Middle frontal gyrus (tissue), 1 donor: ENCODE results near the gene MSX1.
"Not testable (repeated sequence)": the region's sequence is repeated elsewhere in the genome, so short reads cannot be mapped to it uniquely, and the experiment has no call there.

Experiments
- DNase-seq: peaks from one replicate; pipeline ENCODE4 v3.0.0-alpha.2; 2015; ENCODE audit warnings: low spot score; ENCODE audit errors: extremely low spot score

MSX1 gene

DNA sequence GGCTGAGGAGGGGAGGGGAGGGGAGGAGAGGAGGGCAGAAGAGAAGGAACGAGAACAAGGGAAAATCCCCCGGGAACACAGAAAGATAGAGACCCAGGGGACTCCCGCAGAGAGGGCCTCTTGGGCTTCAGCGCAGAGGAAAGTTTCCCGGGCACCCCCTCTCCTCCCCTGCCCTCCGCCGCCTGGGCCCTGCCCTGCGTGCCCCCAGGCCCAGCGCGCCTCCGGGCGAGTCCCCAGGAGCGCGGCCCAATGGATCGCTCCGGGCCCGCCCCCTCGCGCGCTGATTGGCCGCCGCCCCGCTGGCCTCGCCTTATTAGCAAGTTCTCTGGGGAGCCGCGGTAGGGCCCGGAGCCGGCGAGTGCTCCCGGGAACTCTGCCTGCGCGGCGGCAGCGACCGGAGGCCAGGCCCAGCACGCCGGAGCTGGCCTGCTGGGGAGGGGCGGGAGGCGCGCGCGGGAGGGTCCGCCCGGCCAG lies at the start of gene MSX1:
Gene MSX1 (plus strand): TSS at position 341 of the 474 bp plus-strand sequence. CDS start 235 bp downstream, outside the sequence.
- DNase-seq = peak; percentile 62

DNA sequence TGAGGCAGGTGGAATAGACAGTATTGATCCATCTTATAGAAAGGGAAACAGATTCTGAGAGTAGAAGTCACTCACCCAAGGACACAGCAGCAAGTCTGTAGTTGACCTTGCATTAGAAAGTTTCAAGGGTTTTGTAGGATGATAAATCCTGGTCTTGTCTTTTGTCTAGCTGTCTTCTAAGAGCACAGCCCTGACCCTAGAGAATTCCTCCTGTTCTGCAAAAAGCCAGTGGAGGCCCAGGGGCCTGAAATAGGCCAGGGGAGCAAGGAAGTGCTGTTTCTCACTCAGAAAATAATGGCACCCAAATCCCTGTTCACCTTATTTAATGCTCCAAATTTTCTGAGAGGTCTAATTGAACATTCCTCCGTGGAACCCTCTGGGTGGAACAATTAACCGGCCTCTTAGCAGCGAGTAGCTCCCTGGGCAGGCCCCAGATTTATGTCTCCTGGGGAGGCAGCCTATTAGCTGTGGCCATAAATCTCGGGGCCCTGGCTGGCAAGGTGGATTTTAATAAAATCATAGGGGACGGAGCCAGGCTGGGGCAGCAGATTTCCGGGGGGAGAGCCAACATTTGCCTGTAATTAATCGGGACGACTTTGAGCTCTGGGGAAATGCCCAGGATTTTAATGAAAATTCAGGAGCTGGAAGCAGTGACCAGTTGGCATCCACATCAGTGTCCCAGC lies 49.2 kb upstream of the MSX1 start:
- DNase-seq = no peak

DNA sequence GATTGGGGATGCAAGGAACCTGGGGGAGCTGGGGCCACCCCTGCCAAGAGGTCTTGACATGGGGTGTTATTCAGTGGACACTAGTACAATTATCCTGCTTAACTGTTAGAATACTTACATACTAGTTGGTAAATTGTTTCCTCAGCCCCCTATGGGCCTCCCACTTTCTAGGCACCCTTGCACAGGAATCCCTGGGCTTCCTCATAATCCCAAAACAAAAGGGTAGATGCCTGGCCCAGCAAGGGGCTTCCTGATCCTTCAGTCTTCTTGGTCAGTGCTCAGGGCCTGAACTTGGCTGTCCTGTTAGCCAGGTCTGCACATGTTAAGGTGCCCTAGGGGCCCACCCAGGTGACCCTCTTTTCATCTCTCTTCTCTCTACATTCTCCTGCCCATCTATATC lies 48.7 kb upstream of the MSX1 start:
- no peak for DNase-seq

DNA sequence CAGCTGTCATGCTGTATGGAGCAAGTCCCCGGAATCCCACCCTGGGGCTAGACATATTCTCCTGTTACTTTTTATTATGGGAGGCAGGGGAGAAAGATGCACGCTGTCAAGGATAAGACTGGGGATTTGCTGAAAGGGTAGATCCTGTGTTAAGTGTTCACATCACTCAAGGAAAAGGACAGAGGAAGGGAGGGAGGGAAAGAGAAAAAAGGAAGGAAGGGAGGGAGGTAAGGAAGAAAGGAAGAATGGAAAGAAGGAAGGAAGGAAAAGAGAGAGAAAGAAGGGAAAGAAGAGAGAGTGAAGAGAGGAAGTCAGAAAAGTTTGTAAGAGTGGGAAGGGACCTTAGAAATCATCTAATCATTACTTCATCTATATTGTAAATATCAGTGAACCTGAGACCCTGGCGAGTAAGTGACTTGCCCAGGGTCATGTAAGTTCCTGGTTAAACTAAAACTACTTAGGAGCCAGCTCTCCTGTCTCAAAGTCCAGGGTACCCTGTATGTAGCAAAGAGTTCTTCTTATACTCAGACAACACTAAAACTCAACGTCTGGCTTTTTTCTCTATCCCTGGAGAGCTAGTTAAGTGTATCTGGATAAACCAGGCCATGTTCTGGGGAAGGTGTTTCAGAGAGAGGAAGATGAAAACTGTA lies 47.2 kb upstream of the MSX1 start:
- DNase-seq = no peak

DNA sequence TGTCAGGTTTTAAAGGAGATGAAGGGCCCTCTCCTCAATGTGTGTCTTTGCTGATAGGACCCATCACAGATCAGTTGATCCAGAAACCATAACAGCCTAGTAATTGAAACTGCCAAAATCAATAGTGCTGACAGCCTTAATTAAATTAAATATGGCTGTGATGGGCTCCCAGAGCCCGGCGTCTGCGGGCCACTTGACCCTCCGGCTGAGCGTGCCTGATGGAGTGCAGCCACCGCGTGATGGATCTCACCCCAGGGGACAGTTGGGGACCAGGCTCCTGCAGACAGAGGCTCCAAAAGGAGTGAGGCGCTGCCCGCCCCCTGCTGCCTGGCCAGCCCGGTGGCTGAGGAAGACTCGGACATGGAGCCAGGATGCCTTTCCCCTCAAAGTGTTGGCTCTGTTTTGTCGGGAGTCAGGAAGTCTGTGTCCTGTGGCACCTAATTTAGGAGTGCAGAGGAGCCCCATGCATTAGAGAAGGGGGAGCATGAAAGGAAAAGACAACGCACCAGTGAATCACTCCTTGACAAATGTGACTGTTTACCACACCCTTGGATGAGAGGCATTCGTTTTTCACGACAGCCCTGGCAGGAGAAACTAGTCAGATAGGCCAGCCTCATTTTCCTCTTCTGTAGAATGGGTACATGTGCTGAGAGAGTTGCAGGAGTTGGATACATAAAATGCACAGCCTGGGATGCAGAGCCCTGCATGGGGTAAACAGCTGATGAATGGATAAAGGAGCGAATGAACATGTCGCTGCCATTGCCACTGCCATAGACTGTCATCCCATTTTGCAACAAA lies 40.9 kb upstream of the MSX1 start:
- DNase-seq = no peak

DNA sequence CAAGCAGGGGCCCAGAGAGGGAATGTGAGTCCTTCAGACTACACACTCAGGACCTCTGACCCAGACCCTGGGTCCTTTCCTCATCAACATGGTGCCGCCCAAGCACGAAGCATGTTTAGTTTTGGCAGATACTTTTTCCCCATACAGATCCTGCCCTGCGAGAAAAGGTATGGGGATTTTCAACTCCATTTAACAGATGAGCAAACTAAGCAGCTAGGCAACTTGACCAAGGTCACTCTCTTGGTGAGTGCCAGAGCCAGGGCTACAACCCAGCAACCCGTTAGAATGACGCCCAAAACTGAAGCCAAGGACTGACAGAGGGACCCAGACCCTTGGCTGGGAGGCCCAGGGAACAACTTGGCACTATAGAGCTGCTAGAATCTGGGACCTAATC lies 40.3 kb upstream of the MSX1 start:
- no peak for DNase-seq

DNA sequence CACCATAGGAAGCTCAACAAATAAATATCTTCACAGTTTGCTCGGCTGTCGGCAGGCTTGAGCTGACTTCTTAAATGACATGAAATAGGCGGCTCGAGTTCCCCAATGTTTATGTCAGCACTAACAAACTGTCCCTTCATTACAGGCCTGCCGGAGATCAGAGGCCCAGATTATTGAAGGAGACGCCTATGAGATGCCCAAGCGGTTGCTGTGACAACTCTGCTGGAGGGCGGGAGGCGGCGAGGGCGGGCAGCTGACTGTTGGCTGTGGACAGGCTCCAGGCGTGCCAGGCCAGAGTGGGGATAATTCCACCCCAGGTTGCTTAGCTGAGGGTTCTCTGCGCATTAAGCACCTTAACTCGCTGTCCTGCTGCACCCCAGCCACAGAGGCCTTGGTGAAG lies 39.2 kb upstream of the MSX1 start:
- peak; percentile 42 for DNase-seq

DNA sequence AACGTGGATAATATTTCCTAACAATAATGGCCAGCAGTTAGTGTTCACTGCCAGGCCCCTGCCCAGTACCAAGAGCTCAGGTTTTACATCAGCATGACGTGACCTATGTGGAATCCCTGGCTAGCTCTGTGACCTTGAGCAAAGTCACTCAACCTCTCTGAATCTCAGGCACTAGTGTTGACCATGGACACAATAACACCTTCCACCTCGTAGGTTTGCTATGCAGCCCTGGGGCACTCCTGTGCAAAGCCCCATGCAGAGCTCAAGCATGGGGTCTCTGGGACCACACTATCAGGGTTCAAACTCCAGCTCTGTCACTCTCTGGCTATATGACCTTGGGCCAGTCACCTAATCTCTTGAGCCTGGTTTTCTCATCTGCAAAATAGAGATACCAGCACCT lies 38.7 kb upstream of the MSX1 start:
- no peak for DNase-seq

DNA sequence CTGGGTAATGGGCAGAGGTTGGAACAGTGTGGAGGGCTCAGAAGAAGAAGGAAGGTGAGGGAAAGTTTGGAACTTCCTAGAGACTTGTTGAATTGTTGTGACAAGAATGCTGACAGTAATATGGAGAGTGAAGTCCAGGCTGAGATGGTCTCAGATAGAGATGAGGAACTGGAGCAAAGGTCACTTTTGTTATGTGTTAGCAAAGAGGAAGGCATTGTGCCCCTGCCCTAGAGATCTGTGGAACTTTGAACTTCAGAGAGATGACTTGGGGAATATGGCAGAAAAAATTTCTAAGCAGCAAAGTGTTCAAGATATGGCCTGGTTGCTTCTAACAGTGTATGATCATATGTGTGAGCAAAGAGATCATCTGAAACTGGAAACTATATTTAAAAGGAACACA lies 37.9 kb upstream of the MSX1 start:
- DNase-seq = no peak

DNA sequence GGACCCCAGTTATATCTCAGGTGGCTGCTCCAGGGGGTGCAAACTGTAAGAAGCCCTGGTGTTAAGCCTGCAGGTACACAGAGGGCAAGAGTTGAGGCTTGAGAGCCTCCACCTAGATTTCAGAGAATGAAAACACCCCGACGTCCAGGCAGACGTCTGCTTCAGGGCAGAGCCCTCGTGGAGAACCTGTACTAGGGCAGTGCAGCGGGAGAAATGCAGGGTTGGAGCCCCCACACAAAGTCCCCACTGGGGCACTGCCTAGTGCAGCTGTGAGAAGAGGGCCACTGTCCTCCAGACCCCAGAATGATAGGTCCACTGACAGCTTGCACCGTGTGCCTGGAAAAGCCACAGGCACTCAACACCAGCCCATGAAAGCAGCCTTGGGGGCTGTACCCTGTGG lies 37.2 kb upstream of the MSX1 start:
- DNase-seq = not testable (repeated sequence)

DNA sequence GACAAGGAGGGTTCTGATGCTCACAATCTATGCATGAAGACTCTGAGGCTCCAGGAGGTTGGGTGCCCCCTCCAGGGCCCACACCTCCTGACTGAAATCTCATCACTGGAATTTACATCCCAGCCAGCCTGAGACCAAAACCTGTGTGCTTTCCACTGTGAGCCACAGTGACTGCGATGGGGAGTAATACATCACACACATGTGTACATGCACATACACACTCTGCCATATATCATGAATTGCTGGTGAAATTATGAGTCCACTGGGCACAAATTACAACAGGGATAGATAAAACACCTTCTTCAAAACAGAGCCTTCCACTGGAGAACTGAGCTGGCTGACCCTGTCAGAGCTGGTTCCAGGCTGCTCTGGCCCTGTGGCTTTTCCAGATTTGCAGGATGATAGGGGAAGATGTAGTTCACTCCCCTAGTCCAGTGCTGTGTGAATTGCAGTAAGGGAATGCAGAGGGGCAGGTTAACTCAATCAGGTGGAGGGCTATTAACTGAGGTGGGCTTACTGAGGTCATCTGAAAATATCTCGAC lies 35.8 kb upstream of the MSX1 start:
- no peak for DNase-seq

DNA sequence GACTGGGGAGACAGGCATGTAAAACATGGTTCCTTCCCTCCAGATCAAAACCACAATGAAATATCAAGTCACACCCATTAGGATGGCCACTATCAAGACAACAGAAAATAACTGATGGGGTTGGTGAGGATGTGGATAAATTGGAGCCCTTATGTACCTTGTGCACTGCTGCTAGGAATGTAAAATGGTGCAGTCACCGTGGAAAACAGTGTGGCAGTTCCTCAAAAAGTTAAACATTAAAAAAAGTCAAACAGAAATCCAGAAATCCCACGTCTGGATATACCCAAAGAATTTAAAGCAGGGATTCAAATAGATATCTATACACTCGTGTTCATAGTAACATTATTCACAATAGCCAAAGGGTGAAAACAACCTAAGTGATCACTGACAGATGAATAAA lies 35.2 kb upstream of the MSX1 start:
- DNase-seq = no peak

DNA sequence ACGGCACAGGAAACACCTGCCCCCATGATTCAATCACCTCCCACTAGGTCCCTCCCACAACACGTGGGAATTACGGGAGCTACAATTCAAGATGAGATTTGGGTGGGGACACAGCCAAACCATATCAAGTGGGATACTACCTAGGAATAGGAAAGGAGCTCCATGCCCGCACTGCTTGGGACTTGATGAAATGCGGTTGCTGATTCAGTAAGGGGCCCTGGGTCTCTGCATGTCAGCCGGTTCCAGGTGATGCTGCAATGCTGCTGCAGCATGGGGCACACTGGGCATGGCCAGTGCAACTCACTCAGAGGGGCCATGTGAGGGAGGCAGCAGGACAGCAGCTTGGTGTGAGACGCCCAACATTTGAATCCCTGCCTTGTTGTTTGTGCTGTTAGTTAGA lies 34.0 kb upstream of the MSX1 start:
- DNase-seq = no peak

DNA sequence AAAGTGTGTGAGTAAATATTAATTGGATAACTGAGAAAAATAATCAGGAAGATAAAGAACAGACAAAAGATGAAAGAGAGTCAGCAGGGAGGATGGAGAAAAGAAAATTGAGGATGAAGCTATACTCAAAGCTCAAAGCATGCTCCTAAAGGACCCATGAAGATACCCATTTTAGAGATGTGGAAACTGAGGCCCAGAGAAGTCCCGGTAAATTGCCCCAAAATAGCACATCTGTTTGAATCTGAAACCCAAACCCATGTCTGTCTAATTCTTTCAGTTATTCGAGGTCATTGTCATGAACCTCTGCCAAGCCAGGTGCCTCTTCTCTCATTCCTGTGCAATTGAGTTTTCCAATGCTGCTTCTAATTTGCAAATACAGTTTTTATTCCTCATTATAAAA lies 29.6 kb upstream of the MSX1 start:
- no peak for DNase-seq

DNA sequence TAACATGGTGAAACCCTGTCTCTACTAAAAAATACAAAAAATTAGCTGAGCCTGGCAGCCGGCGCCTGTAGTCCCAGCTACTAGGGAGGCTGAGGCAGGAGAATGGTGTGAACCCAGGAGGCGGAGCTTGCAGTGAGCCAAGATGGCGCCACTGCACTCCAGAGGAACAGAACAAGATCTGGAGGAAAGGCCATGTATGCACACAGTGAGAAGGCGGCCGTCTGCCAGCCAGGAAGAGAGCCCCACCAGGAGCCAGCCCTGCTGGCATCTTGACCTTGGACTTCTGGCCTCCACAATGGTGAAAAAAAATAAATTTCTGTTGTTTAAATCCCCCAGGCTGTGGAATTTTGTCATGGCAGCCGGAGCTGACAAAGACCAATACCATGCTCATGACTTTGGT lies 28.2 kb upstream of the MSX1 start:
- no peak for DNase-seq

DNA sequence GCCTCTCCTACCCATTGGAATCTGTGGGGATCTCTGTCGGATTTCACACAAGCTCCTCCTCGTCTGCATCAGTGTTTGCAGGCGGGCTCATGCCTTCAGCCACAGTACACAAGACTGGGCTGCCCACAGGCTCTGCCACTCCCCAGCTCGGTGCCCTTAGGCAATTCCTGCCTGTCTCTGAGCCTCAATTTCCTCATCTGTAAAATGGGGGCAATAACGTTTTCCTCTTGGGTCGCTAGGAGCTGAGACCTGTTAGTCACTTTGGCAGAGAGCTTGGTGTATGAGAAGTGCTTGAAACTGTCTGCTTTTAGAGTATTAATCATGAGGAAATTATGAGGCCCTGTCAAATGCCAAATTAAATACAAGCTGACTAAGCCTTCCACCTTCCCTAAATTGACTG lies 27.6 kb upstream of the MSX1 start:
- DNase-seq = no peak

DNA sequence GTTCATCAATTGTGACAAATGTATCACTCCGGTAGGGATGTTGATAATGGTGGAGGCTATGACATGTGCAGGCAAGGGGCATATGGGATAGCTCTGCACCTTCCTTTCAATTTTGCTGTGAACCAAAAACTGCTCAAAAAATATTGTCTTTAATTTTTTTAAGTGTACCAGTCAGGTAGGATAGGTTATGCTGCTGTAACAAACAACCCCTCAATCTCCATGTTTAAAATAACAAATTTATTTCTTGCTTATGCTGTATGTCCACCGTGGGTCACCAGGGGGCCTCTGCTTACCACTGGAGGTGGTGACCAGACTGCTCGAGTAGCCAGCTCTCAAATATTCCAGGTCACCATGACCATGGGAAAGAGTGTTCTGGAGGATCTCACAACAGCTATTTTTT lies 23.4 kb upstream of the MSX1 start:
- no peak for DNase-seq

DNA sequence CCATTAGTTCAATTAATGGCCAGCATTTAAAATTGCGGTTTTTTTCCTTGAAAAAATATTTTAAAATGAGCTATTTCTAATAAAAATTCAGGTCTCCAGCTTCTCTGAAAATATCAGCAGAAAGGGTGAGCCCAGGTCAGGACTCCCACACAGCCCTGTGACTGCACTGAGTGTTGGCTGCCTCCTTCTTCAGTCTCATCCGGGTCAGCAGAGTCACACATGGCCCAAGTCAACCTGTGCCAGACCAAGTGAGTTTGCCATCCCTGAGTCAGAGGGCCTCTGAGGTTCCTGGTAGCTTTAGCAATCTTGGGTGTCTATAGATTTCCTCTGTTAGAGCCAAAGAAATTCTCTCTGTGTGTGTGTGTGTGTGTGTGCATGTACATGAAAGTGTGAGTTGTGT lies 22.1 kb upstream of the MSX1 start:
- DNase-seq = no peak

DNA sequence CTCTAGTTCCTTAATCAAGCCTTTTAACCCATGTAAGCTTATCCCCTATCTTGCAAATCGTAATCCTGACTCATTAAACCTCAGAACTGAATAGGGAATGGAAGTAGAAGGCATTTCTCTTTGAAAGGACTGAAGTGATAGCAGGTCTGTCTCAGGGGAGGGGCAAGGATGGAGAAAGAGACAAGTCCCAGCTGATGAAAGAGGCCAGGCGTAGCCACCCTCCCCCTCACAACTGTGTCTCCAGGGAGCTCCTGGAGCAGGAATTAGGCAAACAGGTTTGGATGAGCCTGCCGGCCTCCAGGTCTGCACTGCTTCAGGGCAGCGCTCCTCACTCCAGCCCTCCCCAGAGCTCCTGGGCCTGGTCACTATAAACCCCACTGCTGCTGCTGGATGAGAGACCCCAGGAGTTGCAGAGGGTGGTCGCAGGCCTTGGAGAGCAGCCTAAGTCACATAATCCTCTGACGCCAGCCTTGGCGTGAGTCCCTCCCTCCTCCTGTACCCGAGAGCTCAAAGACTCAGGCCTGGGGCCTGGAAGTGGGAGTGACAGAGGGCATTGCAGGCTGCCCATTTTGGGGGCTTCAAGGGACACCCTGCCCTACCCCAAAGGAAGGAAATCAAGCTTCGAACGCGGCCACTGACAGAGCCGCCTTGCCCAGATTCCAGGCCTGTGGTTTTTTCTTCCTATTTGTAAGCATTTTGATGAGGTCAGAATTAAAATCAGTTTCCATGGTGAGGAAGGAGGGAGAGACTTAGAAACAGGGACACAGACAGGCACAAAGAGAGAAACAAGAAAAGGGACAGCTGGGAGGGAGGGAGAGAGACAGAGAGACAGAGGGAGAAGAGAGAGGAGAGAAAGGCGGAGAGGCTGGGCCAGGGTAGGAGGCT lies 21.2 kb upstream of the MSX1 start:
- no peak for DNase-seq

DNA sequence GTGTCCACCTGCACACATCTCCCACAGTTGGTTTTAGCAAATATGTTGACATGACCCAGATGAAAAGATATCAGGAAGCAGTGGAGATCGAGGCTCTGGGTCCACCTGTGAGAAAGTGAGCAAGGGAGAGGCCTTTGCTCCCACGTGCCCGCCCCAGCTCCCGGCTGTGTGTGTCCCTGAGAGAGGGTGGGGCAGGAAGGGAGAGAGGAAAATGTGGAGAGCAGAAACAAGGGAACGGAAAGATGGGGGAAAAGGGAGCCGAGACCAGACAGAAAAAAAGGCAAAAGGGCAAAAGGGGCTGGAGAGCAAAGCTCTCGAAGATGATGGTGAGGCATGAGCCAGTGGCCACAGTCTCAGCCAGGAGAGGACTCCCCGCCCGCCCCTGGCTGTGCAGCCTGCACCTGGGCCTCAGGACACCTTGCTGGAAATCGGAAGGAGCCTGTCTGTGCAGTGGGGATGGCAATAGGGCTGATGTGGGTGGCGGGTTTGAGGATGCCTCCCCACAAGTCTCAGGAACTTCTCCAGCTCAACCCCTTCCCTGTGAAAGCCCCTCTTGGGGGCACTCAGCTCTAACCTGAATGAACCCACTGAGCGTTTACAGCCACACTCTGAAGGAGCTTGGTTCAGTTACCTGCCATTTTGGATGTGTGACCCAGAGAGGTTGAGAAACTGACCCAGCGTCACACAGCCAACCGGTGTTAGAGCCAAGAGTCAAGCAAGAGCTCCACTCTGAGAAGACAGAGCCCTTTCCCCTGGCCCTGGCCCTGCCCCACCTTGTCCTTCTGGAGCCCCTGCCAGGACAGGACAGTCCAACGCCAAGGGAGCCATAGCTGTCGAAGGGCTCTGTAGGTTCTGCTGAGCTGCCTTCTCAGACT lies 20.3 kb upstream of the MSX1 start:
- DNase-seq = no peak
